Stimulated activated CD4-positive, alpha-beta T cell treated with anti-CD3 and anti-CD28 coated beads, Interleukin-1b, Interleukin-23, amount 100 ng/mL, for 4 hours (primary cell): ENCODE measurements around the gene TMF1.
A peak's percentile ranks its signal among the peaks of the same experiment; 100 is the strongest.

Source experiments
- DNase-seq, 2 donors: peaks; one replicate each; pipeline ENCODE4 v3.0.0-alpha.2; 2020; ENCODE audit warnings: low read depth in 2 of 2

TMF1 gene

GRCh38 chr3:69051756-69052471 lies at the start of gene TMF1:
TMF1 (minus strand) TSS chr3:69052333; CDS start chr3:69052086, 247 bp downstream.
- peak; percentile 94 to 97 for DNase-seq

- no peak for DNase-seq
Observed at GRCh38 chr3:69099576-69099975, 47.4 kb upstream of the TMF1 start.

GRCh38 chr3:69097407-69098086 lies 45.4 kb upstream of the TMF1 start:
- no peak for DNase-seq

GRCh38 chr3:69096299-69096698 lies 44.2 kb upstream of the TMF1 start:
- DNase-seq = no peak

GRCh38 chr3:69095636-69096035 lies 43.5 kb upstream of the TMF1 start:
- no peak for DNase-seq

GRCh38 chr3:69094467-69095205 lies 42.5 kb upstream of the TMF1 start:
- DNase-seq = no peak

GRCh38 chr3:69092030-69092516 lies 39.9 kb upstream of the TMF1 start:
- DNase-seq = no peak

GRCh38 chr3:69091389-69092029 lies 39.4 kb upstream of the TMF1 start:
- no peak for DNase-seq

GRCh38 chr3:69090021-69090420 lies 37.9 kb upstream of the TMF1 start:
- DNase-seq = no peak

- DNase-seq = no peak
Observed at GRCh38 chr3:69088063-69088462, 35.9 kb upstream of the TMF1 start.

GRCh38 chr3:69087030-69087791 lies 35.1 kb upstream of the TMF1 start:
- DNase-seq = no peak

- DNase-seq = peak; percentile 65 to 72
Observed at GRCh38 chr3:69085833-69086722, 33.9 kb upstream of the TMF1 start.

- DNase-seq = no peak
Observed at GRCh38 chr3:69085168-69085832, 33.2 kb upstream of the TMF1 start.

- peak; percentile 80 to 82 for DNase-seq
Observed at GRCh38 chr3:69084326-69085167, 32.4 kb upstream of the TMF1 start, which contains the start of gene ARL6IP5. ARL6IP5 (plus strand) TSS chr3:69084937; CDS start chr3:69085048, 111 bp downstream.

GRCh38 chr3:69082805-69083204 lies 30.7 kb upstream of the TMF1 start:
- DNase-seq = peak; percentile 42 to 62

GRCh38 chr3:69082361-69082760 lies 30.2 kb upstream of the TMF1 start:
- no peak for DNase-seq

- DNase-seq = no peak
Observed at GRCh38 chr3:69081583-69082262, 29.6 kb upstream of the TMF1 start.
